HEK293 (cell line): ENCODE measurements around the gene PACS2.

Experiments used
- CTCF ChIA-PET: fragments of 350-600 bp; formaldehyde crosslinking; extraction: SDS; loops from one replicate; lab custom pipeline; 2021; ENCODE audit warnings: antibody characterized with exemption; lab: Yijun Ruan, JAX
- POLR2A ChIA-PET: fragments of 300-600 bp; formaldehyde crosslinking; extraction: SDS; loops from one replicate; lab custom pipeline; 2020; ENCODE audit warnings: antibody characterized with exemption, inconsistent platforms; lab: Yijun Ruan, JAX
- H3K27ac ChIP-seq: fragments of 200-500 bp; sonication (Bioruptor generic); 2 replicates; pipeline ENCODE4 v1.5.1; 2014; ENCODE audit warnings: low read depth, low read length, control low read depth, inconsistent platforms; ENCODE audit errors: extremely low read depth
- H3K36me3 ChIP-seq, 2 experiments: fragments of 200-500 bp in 1 of 2; sonication (Bioruptor generic) in 1 of 2; 1 replicate in 1 of 2; 2 replicates in 1 of 2; pipeline ENCODE4 v1.5.1; 2014 to 2017; ENCODE audit warnings: inconsistent platforms in 2 of 2, low read length in 2 of 2; ENCODE audit not compliant: control insufficient read depth in 2 of 2, insufficient read depth in 1 of 2
- H3K4me1 ChIP-seq: fragments of 200-500 bp; sonication (Bioruptor generic); 2 replicates; pipeline ENCODE4 v1.5.1; 2014; ENCODE audit warnings: mild to moderate bottlenecking, low read length, inconsistent platforms; ENCODE audit not compliant: control insufficient read depth, insufficient read depth
- H3K4me3 ChIP-seq: 2 replicates; pipeline ENCODE4 v1.5.1; 2011; ENCODE audit warnings: low read depth, mild to moderate bottlenecking, control low read depth, low read length, moderate library complexity
- H3K9me3 ChIP-seq: fragments of 200-500 bp; sonication (Bioruptor generic); 2 replicates; pipeline ENCODE4 v1.5.1; 2014; ENCODE audit warnings: low read depth, low read length, inconsistent platforms; ENCODE audit not compliant: control insufficient read depth, insufficient read depth
- BCL11B ChIP-seq: fragments of 450-650 bp; formaldehyde crosslinking; IDR thresholded peaks from 2 replicates; pipeline ENCODE4 v1.5.1; 2016; ENCODE audit warnings: low read depth, missing biosample characterization, missing genetic modification characterization
- FEZF1 ChIP-seq: fragments of 450-650 bp; formaldehyde crosslinking; IDR thresholded peaks from 2 replicates; pipeline ENCODE4 v1.5.1; 2016; ENCODE audit warnings: missing biosample characterization, missing genetic modification characterization
- HOXA7 ChIP-seq: sonication (generic); formaldehyde crosslinking; IDR thresholded peaks from 2 replicates; pipeline ENCODE4 v1.8.1; 2022; ENCODE audit warnings: missing genetic modification reagents, borderline replicate concordance
- KLF9 ChIP-seq: fragments of 450-650 bp; formaldehyde crosslinking; IDR thresholded peaks from 2 replicates; pipeline ENCODE4 v1.5.1; 2016; ENCODE audit warnings: missing biosample characterization, missing genetic modification characterization, low read depth
- MYNN ChIP-seq: fragments of 450-650 bp; formaldehyde crosslinking; IDR thresholded peaks from 2 replicates; pipeline ENCODE4 v1.5.1; 2016; ENCODE audit warnings: missing biosample characterization, missing genetic modification characterization, borderline replicate concordance
- SP3 ChIP-seq: fragments of 450-650 bp; formaldehyde crosslinking; IDR thresholded peaks from 2 replicates; pipeline ENCODE4 v1.5.1; 2016; ENCODE audit warnings: missing biosample characterization, missing genetic modification characterization
- TCF7L2 ChIP-seq: IDR thresholded peaks from 2 replicates; pipeline ENCODE4 v1.6.1; 2011; ENCODE audit warnings: low read depth, mild to moderate bottlenecking, inconsistent platforms, low read length, moderate library complexity, borderline replicate concordance
- ZNF114 ChIP-seq: fragments of 450-650 bp; formaldehyde crosslinking; IDR thresholded peaks from 2 replicates; pipeline ENCODE4 v1.5.0; 2017; ENCODE audit warnings: missing biosample characterization, missing genetic modification characterization
- ZNF24 ChIP-seq: fragments of 450-650 bp; formaldehyde crosslinking; IDR thresholded peaks from 2 replicates; pipeline ENCODE4 v1.5.1; 2016; ENCODE audit warnings: missing biosample characterization, missing genetic modification characterization
- ZNF302 ChIP-seq: fragments of 450-650 bp; formaldehyde crosslinking; IDR thresholded peaks from 2 replicates; pipeline ENCODE4 v1.5.1; 2016; ENCODE audit warnings: missing biosample characterization, missing genetic modification characterization, low read depth
- ZNF521 ChIP-seq: fragments of 450-650 bp; formaldehyde crosslinking; IDR thresholded peaks from 2 replicates; pipeline ENCODE4 v1.5.1; 2017; ENCODE audit warnings: missing biosample characterization, mild to moderate bottlenecking, missing genetic modification characterization
- ZNF548 ChIP-seq: fragments of 450-650 bp; formaldehyde crosslinking; IDR thresholded peaks from 2 replicates; pipeline ENCODE4 v1.5.1; 2016; ENCODE audit warnings: missing biosample characterization, missing genetic modification characterization
- ZNF549 ChIP-seq: fragments of 450-650 bp; IDR thresholded peaks from 2 replicates; pipeline ENCODE4 v1.5.1; 2018; ENCODE audit warnings: missing biosample characterization, missing genetic modification characterization, mild to moderate bottlenecking, inconsistent platforms, moderate library complexity
- ZNF558 ChIP-seq: fragments of 450-650 bp; formaldehyde crosslinking; IDR thresholded peaks from 2 replicates; pipeline ENCODE4 v1.5.1; 2016; ENCODE audit warnings: missing biosample characterization, missing genetic modification characterization
- ZNF623 ChIP-seq: fragments of 450-650 bp; formaldehyde crosslinking; IDR thresholded peaks from 2 replicates; pipeline ENCODE4 v1.5.1; 2016; ENCODE audit warnings: missing biosample characterization, missing genetic modification characterization
- ZNF747 ChIP-seq: fragments of 450-650 bp; formaldehyde crosslinking; IDR thresholded peaks from 2 replicates; pipeline ENCODE4 v1.5.1; 2016; ENCODE audit warnings: missing biosample characterization, missing genetic modification characterization
- ZNF777 ChIP-seq: fragments of 450-650 bp; formaldehyde crosslinking; IDR thresholded peaks from 2 replicates; pipeline ENCODE4 v1.5.1; 2017; ENCODE audit warnings: missing biosample characterization, missing genetic modification characterization, borderline replicate concordance
- TF ChIP-seq, protein P1 (sequence below): fragments of 450-650 bp; formaldehyde crosslinking; IDR thresholded peaks from 2 replicates; pipeline ENCODE4 v1.5.1; 2016; ENCODE audit warnings: missing biosample characterization, missing genetic modification characterization
- TF ChIP-seq, protein P2 (sequence below): fragments of 450-650 bp; formaldehyde crosslinking; IDR thresholded peaks from 2 replicates; pipeline ENCODE4 v1.5.1; 2016; ENCODE audit warnings: missing biosample characterization, missing genetic modification characterization
- TF ChIP-seq, protein P3 (sequence below): fragments of 450-650 bp; formaldehyde crosslinking; IDR thresholded peaks from 2 replicates; pipeline ENCODE4 v1.5.1; 2016; ENCODE audit warnings: missing biosample characterization, missing genetic modification characterization
- TF ChIP-seq, protein P4 (sequence below): fragments of 450-650 bp; formaldehyde crosslinking; optimal IDR thresholded peaks from 2 replicates; pipeline ENCODE3; 2016; ENCODE audit warnings: missing biosample characterization, mild to moderate bottlenecking, missing genetic modification characterization
- TF ChIP-seq, protein P5 (sequence below): fragments of 450-650 bp; formaldehyde crosslinking; conservative IDR thresholded peaks from 2 replicates; pipeline ENCODE4 v1.5.1; 2016; ENCODE audit warnings: low read depth, missing biosample characterization, missing genetic modification characterization

Gene PACS2

DNA sequence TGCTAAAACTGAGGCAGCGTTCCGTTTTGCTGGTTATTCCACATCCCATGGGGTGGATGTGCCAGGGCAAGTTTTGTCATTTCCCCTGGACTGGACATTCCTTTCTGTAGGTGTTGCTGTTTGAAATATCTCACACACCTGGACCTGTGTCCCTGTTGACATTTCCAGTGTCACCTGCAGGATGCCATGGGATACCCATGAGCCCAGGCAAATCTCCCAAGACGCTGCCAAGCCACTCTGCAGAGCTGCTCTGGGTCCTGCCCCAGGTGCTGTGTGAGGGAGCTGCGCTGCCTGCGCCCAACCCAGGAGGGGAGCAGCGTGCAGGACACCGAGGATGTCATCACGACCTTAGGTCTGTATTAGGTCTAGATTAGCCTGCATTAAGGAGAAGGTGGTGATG, 5.2 kb upstream of the PACS2 start (continued):
- TF ChIP-seq ZNF777 (no peak), HOXA7 (CRISPR knock-in tag) (no peak), ZNF548 (no peak), ZNF549 (tag by site-specific recombination) (no peak), TCF7L2 (no peak), ZNF747 (no peak)
- TF ChIP-seq, protein P1, sequence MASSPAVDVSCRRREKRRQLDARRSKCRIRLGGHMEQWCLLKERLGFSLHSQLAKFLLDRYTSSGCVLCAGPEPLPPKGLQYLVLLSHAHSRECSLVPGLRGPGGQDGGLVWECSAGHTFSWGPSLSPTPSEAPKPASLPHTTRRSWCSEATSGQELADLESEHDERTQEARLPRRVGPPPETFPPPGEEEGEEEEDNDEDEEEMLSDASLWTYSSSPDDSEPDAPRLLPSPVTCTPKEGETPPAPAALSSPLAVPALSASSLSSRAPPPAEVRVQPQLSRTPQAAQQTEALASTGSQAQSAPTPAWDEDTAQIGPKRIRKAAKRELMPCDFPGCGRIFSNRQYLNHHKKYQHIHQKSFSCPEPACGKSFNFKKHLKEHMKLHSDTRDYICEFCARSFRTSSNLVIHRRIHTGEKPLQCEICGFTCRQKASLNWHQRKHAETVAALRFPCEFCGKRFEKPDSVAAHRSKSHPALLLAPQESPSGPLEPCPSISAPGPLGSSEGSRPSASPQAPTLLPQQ (tag by site-specific recombination) = no peak
- TF ChIP-seq, all 188 proteins: peak for 0

DNA sequence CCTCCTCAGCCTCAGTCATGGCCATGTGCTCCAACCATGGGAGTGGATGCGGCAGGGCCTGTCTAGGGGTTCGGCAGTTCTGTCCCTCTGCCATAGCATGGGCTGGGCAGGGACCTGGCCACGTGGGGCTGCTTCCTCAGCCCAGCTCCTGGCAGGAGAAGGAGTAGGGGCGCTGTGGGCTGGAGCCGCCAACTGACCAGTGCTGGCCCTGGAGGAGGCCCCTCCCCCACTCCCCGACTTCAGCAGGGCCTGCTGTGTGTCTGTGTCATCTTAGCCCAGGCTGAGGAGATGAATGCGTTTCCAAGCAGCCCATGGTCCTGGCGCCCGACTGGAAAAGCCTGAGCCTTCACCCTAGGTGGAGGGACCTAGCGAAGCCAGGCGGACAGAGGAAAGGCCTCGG, 2.7 kb upstream of the PACS2 start:
- Histone ChIP-seq H3K36me3 (no peaks in the 10 kb centered on the region), H3K9me3 (no peaks in the 10 kb centered on the region), H3K4me1 (peaks cover 7% of the 10 kb centered on the region), H3K4me3 (no peak overlapping the region), H3K27ac (no peak overlapping the region)
- TF ChIP-seq ZNF302 (tag by site-specific recombination) = no peak
- no peak for TF ChIP-seq SP3 (tag by site-specific recombination)
- TF ChIP-seq ZNF24 (tag by site-specific recombination) = no peak
- POLR2A ChIA-PET = no interaction called here
- CTCF ChIA-PET = no interaction called here

DNA sequence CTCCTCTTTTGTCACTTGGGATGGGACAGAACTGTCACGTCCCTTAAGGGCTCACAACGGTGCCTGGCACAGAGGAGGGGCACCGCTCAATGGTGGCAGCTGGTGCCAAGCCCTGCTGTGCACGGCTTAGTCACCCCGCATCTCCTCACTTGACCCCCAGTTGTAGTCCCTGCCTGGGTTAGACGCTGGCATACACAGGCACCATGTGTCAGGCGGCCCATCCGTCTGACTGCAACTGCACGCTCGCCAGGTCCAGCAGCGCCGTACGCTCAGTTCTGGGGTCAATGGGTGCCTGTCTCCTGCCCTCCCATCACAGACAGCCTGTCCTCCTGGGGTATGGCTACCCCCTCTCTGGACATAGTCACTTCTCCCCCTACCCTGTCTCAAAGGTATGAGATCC, 1.6 kb upstream of the PACS2 start:
- TF ChIP-seq ZNF623 (tag by site-specific recombination) (no peak), KLF9 (tag by site-specific recombination) (no peak), ZNF521 (no peak), FEZF1 (tag by site-specific recombination) (no peak), ZNF558 (tag by site-specific recombination) (no peak), MYNN (tag by site-specific recombination) (no peak), BCL11B (tag by site-specific recombination) (no peak), ZNF114 (tag by site-specific recombination) (no peak)
- TF ChIP-seq, protein P2, sequence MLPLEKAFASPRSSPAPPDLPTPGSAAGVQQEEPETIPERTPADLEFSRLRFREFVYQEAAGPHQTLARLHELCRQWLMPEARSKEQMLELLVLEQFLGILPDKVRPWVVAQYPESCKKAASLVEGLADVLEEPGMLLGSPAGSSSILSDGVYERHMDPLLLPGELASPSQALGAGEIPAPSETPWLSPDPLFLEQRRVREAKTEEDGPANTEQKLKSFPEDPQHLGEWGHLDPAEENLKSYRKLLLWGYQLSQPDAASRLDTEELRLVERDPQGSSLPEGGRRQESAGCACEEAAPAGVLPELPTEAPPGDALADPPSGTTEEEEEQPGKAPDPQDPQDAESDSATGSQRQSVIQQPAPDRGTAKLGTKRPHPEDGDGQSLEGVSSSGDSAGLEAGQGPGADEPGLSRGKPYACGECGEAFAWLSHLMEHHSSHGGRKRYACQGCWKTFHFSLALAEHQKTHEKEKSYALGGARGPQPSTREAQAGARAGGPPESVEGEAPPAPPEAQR (tag by site-specific recombination) = no peak
- TF ChIP-seq, protein P3, sequence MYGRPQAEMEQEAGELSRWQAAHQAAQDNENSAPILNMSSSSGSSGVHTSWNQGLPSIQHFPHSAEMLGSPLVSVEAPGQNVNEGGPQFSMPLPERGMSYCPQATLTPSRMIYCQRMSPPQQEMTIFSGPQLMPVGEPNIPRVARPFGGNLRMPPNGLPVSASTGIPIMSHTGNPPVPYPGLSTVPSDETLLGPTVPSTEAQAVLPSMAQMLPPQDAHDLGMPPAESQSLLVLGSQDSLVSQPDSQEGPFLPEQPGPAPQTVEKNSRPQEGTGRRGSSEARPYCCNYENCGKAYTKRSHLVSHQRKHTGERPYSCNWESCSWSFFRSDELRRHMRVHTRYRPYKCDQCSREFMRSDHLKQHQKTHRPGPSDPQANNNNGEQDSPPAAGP (tag by site-specific recombination) = no peak
- TF ChIP-seq, protein P4, sequence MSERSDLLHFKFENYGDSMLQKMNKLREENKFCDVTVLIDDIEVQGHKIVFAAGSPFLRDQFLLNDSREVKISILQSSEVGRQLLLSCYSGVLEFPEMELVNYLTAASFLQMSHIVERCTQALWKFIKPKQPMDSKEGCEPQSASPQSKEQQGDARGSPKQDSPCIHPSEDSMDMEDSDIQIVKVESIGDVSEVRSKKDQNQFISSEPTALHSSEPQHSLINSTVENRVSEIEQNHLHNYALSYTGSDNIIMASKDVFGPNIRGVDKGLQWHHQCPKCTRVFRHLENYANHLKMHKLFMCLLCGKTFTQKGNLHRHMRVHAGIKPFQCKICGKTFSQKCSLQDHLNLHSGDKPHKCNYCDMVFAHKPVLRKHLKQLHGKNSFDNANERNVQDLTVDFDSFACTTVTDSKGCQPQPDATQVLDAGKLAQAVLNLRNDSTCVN (tag by site-specific recombination) = no peak
- TF ChIP-seq, protein P5, sequence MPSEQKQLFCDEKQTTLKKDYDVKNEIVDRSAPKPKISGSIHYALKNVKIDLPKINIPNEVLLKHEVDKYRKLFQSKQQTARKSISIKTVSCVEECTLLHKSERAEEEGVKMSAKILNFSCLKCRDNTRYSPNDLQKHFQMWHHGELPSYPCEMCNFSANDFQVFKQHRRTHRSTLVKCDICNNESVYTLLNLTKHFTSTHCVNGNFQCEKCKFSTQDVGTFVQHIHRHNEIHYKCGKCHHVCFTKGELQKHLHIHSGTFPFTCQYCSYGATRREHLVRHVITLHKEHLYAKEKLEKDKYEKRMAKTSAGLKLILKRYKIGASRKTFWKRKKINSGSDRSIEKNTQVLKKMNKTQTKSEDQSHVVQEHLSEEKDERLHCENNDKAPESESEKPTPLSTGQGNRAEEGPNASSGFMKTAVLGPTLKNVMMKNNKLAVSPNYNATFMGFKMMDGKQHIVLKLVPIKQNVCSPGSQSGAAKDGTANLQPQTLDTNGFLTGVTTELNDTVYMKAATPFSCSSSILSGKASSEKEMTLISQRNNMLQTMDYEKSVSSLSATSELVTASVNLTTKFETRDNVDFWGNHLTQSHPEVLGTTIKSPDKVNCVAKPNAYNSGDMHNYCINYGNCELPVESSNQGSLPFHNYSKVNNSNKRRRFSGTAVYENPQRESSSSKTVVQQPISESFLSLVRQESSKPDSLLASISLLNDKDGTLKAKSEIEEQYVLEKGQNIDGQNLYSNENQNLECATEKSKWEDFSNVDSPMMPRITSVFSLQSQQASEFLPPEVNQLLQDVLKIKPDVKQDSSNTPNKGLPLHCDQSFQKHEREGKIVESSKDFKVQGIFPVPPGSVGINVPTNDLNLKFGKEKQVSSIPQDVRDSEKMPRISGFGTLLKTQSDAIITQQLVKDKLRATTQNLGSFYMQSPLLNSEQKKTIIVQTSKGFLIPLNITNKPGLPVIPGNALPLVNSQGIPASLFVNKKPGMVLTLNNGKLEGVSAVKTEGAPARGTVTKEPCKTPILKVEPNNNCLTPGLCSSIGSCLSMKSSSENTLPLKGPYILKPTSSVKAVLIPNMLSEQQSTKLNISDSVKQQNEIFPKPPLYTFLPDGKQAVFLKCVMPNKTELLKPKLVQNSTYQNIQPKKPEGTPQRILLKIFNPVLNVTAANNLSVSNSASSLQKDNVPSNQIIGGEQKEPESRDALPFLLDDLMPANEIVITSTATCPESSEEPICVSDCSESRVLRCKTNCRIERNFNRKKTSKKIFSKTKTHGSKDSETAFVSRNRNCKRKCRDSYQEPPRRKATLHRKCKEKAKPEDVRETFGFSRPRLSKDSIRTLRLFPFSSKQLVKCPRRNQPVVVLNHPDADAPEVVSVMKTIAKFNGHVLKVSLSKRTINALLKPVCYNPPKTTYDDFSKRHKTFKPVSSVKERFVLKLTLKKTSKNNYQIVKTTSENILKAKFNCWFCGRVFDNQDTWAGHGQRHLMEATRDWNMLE (tag by site-specific recombination) = no peak
- Histone ChIP-seq H3K9me3 (no peaks in the 10 kb centered on the region), H3K4me1 (peaks cover 7% of the 10 kb centered on the region), H3K36me3 (no peaks in the 10 kb centered on the region), H3K4me3 (no peak overlapping the region), H3K27ac (no peak overlapping the region)
- CTCF ChIA-PET = no interaction called here
- POLR2A ChIA-PET = no interaction called here
